ENCODE data around the gene CLDN16. TPM values are rescaled to one million over a fixed set of nuclear protein-coding genes. Genes with fewer than 3 reads are reported as not detected.

Gene CLDN16
- total RNA-seq: under 1 TPM in 1 of 3 donors, not detected in 2; 0.29 TPM

- no peak for DNase-seq (ENCODE audit: low spot score in 2 of 2)
- no peaks in the 10 kb centered on the region for H3K27me3 ChIP-seq
- no peak for TF ChIP-seq POLR2AphosphoS5 (IDR thresholded peaks at IDR 0.05)
- no peak for TF ChIP-seq CTCF (IDR thresholded peaks at IDR 0.05)
- no peaks in the 10 kb centered on the region for H3K9me3 ChIP-seq
- no peaks in the 10 kb centered on the region for H3K36me3 ChIP-seq
- H3K4me1 ChIP-seq: no peaks in the 10 kb centered on the region
- intact Hi-C loops (cut with DNase I; ENCODE audit: low total_unique reads): no loop called here
- H3K27ac ChIP-seq: no peak within 1 kb of the TSS
- no peak within 1 kb of the TSS for H3K4me3 ChIP-seq
These were observed at the start of gene CLDN16 for GRCh38 chr3:190387578-190388213. TSS of gene CLDN16 (plus strand) at chr3:190388163. CDS start at chr3:190388330, 167 bp downstream.

- intact Hi-C loops (cut with DNase I; ENCODE audit: low total_unique reads): no loop called here
These were observed 49.2 kb upstream of the CLDN16 start for GRCh38 chr3:190338717-190339116.

GRCh38 chr3:190339130-190339529, 48.8 kb upstream of the CLDN16 start:
- no peak for TF ChIP-seq CTCF (IDR thresholded peaks at IDR 0.05)
- no peak for TF ChIP-seq POLR2A (IDR thresholded peaks at IDR 0.05)
- TF ChIP-seq POLR2AphosphoS5 (IDR thresholded peaks at IDR 0.05): no peak
- no peaks in the 10 kb centered on the region for H3K27me3 ChIP-seq
- H3K4me1 ChIP-seq: no peaks in the 10 kb centered on the region
- H3K9me3 ChIP-seq: no peaks in the 10 kb centered on the region
- H3K36me3 ChIP-seq: no peaks in the 10 kb centered on the region
- H3K4me3 ChIP-seq: no peak overlapping the region
- DNase-seq (ENCODE audit: low spot score in 2 of 2): no peak
- intact Hi-C loops (cut with DNase I; ENCODE audit: low total_unique reads): no loop called here
- H3K27ac ChIP-seq: no peak overlapping the region

More at GRCh38 chr3:190338717-190339116, 49.2 kb upstream of the CLDN16 start:
- H3K27ac ChIP-seq: no peak overlapping the region
- TF ChIP-seq POLR2AphosphoS5 (IDR thresholded peaks at IDR 0.05): no peak
- TF ChIP-seq CTCF (IDR thresholded peaks at IDR 0.05): no peak
- no peak for TF ChIP-seq POLR2A (IDR thresholded peaks at IDR 0.05)
- H3K36me3 ChIP-seq: no peaks in the 10 kb centered on the region
- H3K4me1 ChIP-seq: no peaks in the 10 kb centered on the region
- H3K4me3 ChIP-seq: no peak overlapping the region
- no peaks in the 10 kb centered on the region for H3K27me3 ChIP-seq
- no peak for DNase-seq (ENCODE audit: low spot score in 2 of 2)
- no peaks in the 10 kb centered on the region for H3K9me3 ChIP-seq

GRCh38 chr3:190340071-190340470, 47.9 kb upstream of the CLDN16 start:
- no peaks in the 10 kb centered on the region for H3K4me1 ChIP-seq
- H3K27ac ChIP-seq: no peak overlapping the region
- H3K4me3 ChIP-seq: no peak overlapping the region
- H3K9me3 ChIP-seq: no peaks in the 10 kb centered on the region
- H3K27me3 ChIP-seq: no peaks in the 10 kb centered on the region
- TF ChIP-seq CTCF (IDR thresholded peaks at IDR 0.05) (no peak), POLR2A (IDR thresholded peaks at IDR 0.05) (no peak), POLR2AphosphoS5 (IDR thresholded peaks at IDR 0.05) (no peak)
- intact Hi-C loops (cut with DNase I; ENCODE audit: low total_unique reads): no loop called here
- no peak for DNase-seq (ENCODE audit: low spot score in 2 of 2)
- H3K36me3 ChIP-seq: no peaks in the 10 kb centered on the region

GRCh38 chr3:190345027-190345821, 42.7 kb upstream of the CLDN16 start:
- intact Hi-C loops (cut with DNase I; ENCODE audit: low total_unique reads): no loop called here

More at GRCh38 chr3:190345027-190345821, 42.7 kb upstream of the CLDN16 start:
- no peaks in the 10 kb centered on the region for H3K4me1 ChIP-seq
- no peak for DNase-seq (ENCODE audit: low spot score in 2 of 2)
- no peak for TF ChIP-seq POLR2A (IDR thresholded peaks at IDR 0.05)
- TF ChIP-seq POLR2AphosphoS5 (IDR thresholded peaks at IDR 0.05): no peak
- no peak for TF ChIP-seq CTCF (IDR thresholded peaks at IDR 0.05)
- H3K27ac ChIP-seq: peak overlapping the region; percentile 74 to 81
- no peaks in the 10 kb centered on the region for H3K27me3 ChIP-seq
- H3K36me3 ChIP-seq: no peaks in the 10 kb centered on the region
- peak overlapping the region in 1 of 3 donors; percentile 4 for H3K4me3 ChIP-seq
- H3K9me3 ChIP-seq: no peaks in the 10 kb centered on the region

Measured in breast epithelium (tissue), 4 donors.